Measurements from ENCODE around the gene SUCO. TPM values are rescaled to one million over a fixed set of nuclear protein-coding genes. Genes with fewer than 3 reads are reported as not detected.

Gene SUCO
- total RNA-seq, 2 donors from 2014 or later = 62.2 TPM

DNA sequence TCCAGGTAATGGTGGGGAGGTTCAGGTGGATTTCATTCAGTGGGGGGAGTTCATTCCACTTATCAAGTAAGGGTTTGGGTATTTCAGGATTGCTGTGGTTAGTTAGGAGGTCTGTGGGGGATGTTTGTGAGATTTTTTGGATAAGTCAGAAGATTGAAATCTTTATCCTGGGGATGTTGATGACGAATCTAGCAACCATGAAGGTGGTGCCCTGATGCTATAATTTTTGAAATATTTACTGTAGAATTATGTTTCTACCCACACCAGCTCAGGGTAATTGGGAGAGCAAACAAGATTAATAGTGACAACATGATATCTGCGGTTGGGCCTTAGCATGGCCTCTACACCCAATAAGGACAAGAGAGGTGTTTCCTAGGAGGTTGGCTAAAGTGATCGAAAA is 28.3 kb downstream of the SUCO start:
- Histone ChIP-seq H3K27me3 (ENCODE audit: control insufficient read depth, insufficient read depth, low read length, poor library complexity, severe bottlenecking) (no peaks in the 10 kb centered on the region), H3K9me3 (ENCODE audit: control insufficient read depth, low read length) (peaks cover 28% of the 10 kb centered on the region), H3K9ac (ENCODE audit: extremely low read depth, low read length, poor library complexity, severe bottlenecking) (no peak overlapping the region), H3K4me1 (ENCODE audit: control insufficient read depth, insufficient read depth, low read length) (peaks cover 13% of the 10 kb centered on the region), H3K4me3 (ENCODE audit: low read length) (no peak overlapping the region), H3K27ac (ENCODE audit: low read depth, low read length) (no peak overlapping the region), H3K36me3 (ENCODE audit: control insufficient read depth, insufficient read depth, low read length) (peaks cover 81% of the 10 kb centered on the region)
- Mint-ChIP-seq H3K27ac (no peak overlapping the region), H3K27me3 (ENCODE audit: insufficient read depth) (no peaks in the 10 kb centered on the region), H3K4me3 (no peak overlapping the region), H3K4me1 (peaks cover 30% of the 10 kb centered on the region), H3K9me3 (peaks cover 13% of the 10 kb centered on the region), H3K36me3 (ENCODE audit: low read depth) (peaks cover 64% of the 10 kb centered on the region)
- DNase-seq = no peak
- TF ChIP-seq, protein P1, sequence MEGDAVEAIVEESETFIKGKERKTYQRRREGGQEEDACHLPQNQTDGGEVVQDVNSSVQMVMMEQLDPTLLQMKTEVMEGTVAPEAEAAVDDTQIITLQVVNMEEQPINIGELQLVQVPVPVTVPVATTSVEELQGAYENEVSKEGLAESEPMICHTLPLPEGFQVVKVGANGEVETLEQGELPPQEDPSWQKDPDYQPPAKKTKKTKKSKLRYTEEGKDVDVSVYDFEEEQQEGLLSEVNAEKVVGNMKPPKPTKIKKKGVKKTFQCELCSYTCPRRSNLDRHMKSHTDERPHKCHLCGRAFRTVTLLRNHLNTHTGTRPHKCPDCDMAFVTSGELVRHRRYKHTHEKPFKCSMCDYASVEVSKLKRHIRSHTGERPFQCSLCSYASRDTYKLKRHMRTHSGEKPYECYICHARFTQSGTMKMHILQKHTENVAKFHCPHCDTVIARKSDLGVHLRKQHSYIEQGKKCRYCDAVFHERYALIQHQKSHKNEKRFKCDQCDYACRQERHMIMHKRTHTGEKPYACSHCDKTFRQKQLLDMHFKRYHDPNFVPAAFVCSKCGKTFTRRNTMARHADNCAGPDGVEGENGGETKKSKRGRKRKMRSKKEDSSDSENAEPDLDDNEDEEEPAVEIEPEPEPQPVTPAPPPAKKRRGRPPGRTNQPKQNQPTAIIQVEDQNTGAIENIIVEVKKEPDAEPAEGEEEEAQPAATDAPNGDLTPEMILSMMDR (conservative IDR thresholded peaks at IDR 0.05) = no peak
- 95 to 100% methylated on average over 1 to 3 of the region's 3 CpGs for WGBS, 2 experiments (ENCODE audit: insufficient coverage in 1 of 2, insufficient read length in 1 of 2)

DNA sequence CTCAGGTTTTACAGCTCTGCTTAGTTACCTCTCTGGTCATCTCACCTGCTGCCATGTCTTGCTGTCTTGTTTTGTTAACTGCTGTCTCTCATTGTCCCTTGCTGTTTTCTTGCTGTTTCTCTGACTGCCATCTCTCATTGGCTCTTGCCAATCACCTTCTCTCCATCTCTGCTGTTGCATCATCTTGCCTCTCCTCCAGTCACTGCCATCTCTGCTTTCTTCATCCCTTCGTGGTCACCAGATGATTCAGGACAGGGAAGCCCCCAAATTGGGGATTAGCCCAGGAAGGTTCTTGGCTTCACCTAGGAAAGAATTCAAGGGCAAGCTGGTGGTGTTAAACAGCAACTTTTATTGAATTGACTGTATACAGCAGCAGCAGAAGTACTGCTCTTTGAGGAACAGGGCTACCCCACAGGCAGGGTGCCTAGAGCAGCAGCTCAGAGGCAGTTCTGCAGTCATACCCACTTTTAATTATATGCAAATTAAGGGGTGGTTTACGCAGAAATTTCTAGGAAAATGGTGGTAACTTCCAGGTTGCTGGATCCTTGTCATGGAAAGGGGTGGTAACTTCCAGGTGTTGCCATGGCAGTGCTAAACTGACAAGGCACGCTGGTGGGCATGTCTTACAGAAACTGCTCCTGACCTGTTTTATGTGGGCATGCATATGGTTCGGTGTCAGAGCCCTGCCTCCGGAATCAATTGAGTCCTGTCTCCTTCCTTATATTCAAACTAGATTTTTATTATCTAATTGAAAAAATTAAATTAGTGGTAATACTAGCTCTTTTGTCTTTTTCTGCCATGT is 33.4 kb downstream of the SUCO start:
- no peaks in the 10 kb centered on the region for H3K27me3 ChIP-seq (ENCODE audit: control insufficient read depth, insufficient read depth, low read length, poor library complexity, severe bottlenecking)
- H3K4me1 Mint-ChIP-seq = peaks cover 2% of the 10 kb centered on the region
- no peak overlapping the region for H3K27ac Mint-ChIP-seq
- H3K36me3 Mint-ChIP-seq (ENCODE audit: low read depth) = peaks cover 81% of the 10 kb centered on the region
- no peaks in the 10 kb centered on the region for H3K4me1 ChIP-seq (ENCODE audit: control insufficient read depth, insufficient read depth, low read length)
- H3K9me3 ChIP-seq (ENCODE audit: control insufficient read depth, low read length) = peaks cover 60% of the 10 kb centered on the region
- no peak for DNase-seq
- no peak overlapping the region for H3K4me3 Mint-ChIP-seq
- H3K36me3 ChIP-seq (ENCODE audit: control insufficient read depth, insufficient read depth, low read length) = peaks cover 93% of the 10 kb centered on the region
- TF ChIP-seq, protein P1 (conservative IDR thresholded peaks at IDR 0.05) = no peak
- 97% methylated on average over 5 of the region's 5 CpGs; no CpG with 5 or more reads in 1 of the 2 experiments for WGBS, 2 experiments (ENCODE audit: insufficient coverage in 1 of 2, insufficient read length in 1 of 2)
- peaks cover 31% of the 10 kb centered on the region for H3K9me3 Mint-ChIP-seq
- no peak overlapping the region for H3K9ac ChIP-seq (ENCODE audit: extremely low read depth, low read length, poor library complexity, severe bottlenecking)
- no peaks in the 10 kb centered on the region for H3K27me3 Mint-ChIP-seq (ENCODE audit: insufficient read depth)
- H3K27ac ChIP-seq (ENCODE audit: low read depth, low read length) = no peak overlapping the region
- no peak overlapping the region for H3K4me3 ChIP-seq (ENCODE audit: low read length)

DNA sequence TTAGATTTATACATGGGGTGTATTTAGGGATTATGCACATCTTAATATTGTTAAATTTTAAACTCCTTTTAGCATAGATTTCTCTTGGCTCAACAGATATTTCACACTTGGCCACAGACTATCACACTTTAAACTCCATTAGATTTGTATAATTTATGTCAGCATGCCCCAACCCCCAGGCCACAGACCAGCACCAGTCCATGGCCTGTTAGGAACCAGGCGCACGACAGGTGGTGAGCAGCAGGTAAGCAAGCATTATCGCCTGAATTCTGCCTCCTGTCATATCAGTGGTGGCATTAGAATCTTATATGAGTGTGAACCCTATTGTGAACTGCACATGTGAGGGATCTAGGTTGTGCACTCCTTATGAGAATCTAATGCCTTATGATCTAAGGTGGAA is 34.8 kb downstream of the SUCO start:
- Histone ChIP-seq H3K27me3 (ENCODE audit: control insufficient read depth, insufficient read depth, low read length, poor library complexity, severe bottlenecking) (no peaks in the 10 kb centered on the region), H3K4me1 (ENCODE audit: control insufficient read depth, insufficient read depth, low read length) (no peaks in the 10 kb centered on the region), H3K36me3 (ENCODE audit: control insufficient read depth, insufficient read depth, low read length) (peaks cover 82% of the 10 kb centered on the region), H3K27ac (ENCODE audit: low read depth, low read length) (no peak overlapping the region), H3K9ac (ENCODE audit: extremely low read depth, low read length, poor library complexity, severe bottlenecking) (no peak overlapping the region), H3K9me3 (ENCODE audit: control insufficient read depth, low read length) (peaks cover 50% of the 10 kb centered on the region), H3K4me3 (ENCODE audit: low read length) (no peak overlapping the region)
- Mint-ChIP-seq H3K4me1 (peaks cover 2% of the 10 kb centered on the region), H3K27me3 (ENCODE audit: insufficient read depth) (no peaks in the 10 kb centered on the region), H3K9me3 (peaks cover 34% of the 10 kb centered on the region), H3K36me3 (ENCODE audit: low read depth) (peaks cover 79% of the 10 kb centered on the region), H3K27ac (no peak overlapping the region), H3K4me3 (no peak overlapping the region)
- TF ChIP-seq, protein P1 (conservative IDR thresholded peaks at IDR 0.05) = no peak
- no peak for DNase-seq
- WGBS, 2 experiments (ENCODE audit: insufficient coverage in 1 of 2, insufficient read length in 1 of 2) = 97 to 100% methylated on average over 3 of the region's 3 CpGs

Measured in endodermal cell (in vitro differentiated cells).